K562 (cell line): Measurements from ENCODE around the gene HCRT. TPM values are rescaled to one million over a fixed set of nuclear protein-coding genes. Genes with fewer than 3 reads are reported as not detected.
"Not testable (repeated sequence)": the region's sequence is repeated elsewhere in the genome, so short reads cannot be mapped to it uniquely, and the experiment has no call there.

Experiments used
- ATAC-seq: fragments of 200-7000 bp; cut with Tn5 transposase; 3 replicates; pipeline ENCODE4 v1.9.1; 2020; ENCODE audit warnings: moderate library complexity
- BruUV-seq: library from RNA; stranded (reverse); fragments of 400-500 nt; replicated peaks from 2 replicates; lab custom pipeline; 2021; lab: Mats Ljungman, UMichigan
- CTCF ChIA-PET: fragments of 300-600 bp; formaldehyde crosslinking; extraction: SDS; loops from one replicate; lab custom pipeline; 2021; ENCODE audit warnings: low intra/inter-chr PET ratio; lab: Yijun Ruan, JAX
- POLR2A ChIA-PET: fragments of 300-600, 350-650 bp; sonication (Branson Sonifier 250); formaldehyde crosslinking; extraction: SDS; loops from one replicate; lab custom pipeline; 2021; ENCODE audit warnings: antibody characterized with exemption, inconsistent platforms; lab: Yijun Ruan, JAX
- DNase-seq, 4 experiments: peaks; one replicate each; pipeline versions ENCODE4 v3.0.0 to v3.0.0-alpha.2; 2011 to 2018; ENCODE audit warnings: low spot score in 3 of 4, mixed read lengths in 3 of 4; ENCODE audit errors: extremely low read depth in 1 of 4
- FAIRE-seq: peaks from 2 replicates; lab custom pipeline; 2011; peaks lifted over from hg19 to GRCh38; lab: Jason Lieb, UNC
- H2AFZ ChIP-seq: 2 replicates; pipeline ENCODE4 v1.6.0; 2011; ENCODE audit warnings: low read depth, low read length, control low read depth, inconsistent platforms
- H3K27ac ChIP-seq: fragments of 200-600 bp; 3 replicates; pipeline ENCODE4 v1.8.0; 2011; ENCODE audit warnings: low read depth, mild to moderate bottlenecking, control low read depth, inconsistent platforms, low read length, moderate library complexity, mixed read lengths; ENCODE audit errors: extremely low read depth
- H3K27me3 ChIP-seq, 2 experiments: fragments of 300-600 bp in 1 of 2; 2 replicates in 1 of 2; 3 replicates in 1 of 2; pipeline versions ENCODE4 v1.6.0 to v1.8.0; 2011; ENCODE audit warnings: inconsistent platforms in 2 of 2, low read length in 2 of 2, mild to moderate bottlenecking in 1 of 2, mixed read lengths in 1 of 2, moderate library complexity in 1 of 2; ENCODE audit not compliant: control insufficient read depth in 2 of 2, insufficient read depth in 2 of 2
- H3K36me3 ChIP-seq: fragments of 300-600 bp; 3 replicates; pipeline ENCODE4 v1.8.0; 2011; ENCODE audit warnings: mild to moderate bottlenecking, low read length, inconsistent platforms; ENCODE audit not compliant: control insufficient read depth, insufficient read depth
- H3K4me1 ChIP-seq, 2 experiments: fragments of 200-600 bp in 1 of 2; replicated peaks in 1 of 2; 2 replicates in 1 of 2; 3 replicates in 1 of 2; pipeline versions ENCODE4 v1.5.1 to v1.8.0; 2011; ENCODE audit warnings: inconsistent platforms in 2 of 2, low read length in 2 of 2, mild to moderate bottlenecking in 1 of 2, mixed read lengths in 1 of 2, moderate library complexity in 1 of 2; ENCODE audit not compliant: control insufficient read depth in 2 of 2, insufficient read depth in 2 of 2
- H3K4me2 ChIP-seq: 2 replicates; pipeline ENCODE4 v1.6.1; 2011; ENCODE audit warnings: low read length, control low read depth, inconsistent platforms, mixed read lengths; ENCODE audit not compliant: insufficient read depth
- H3K4me3 ChIP-seq: fragments of 200-600 bp; sonication (generic), shearing (Covaris generic); 2 replicates; pipeline ENCODE4 v1.5.1; 2016; ENCODE audit warnings: control low read depth, inconsistent platforms
- H3K79me2 ChIP-seq: fragments of 200-600 bp; 3 replicates; pipeline ENCODE4 v1.8.0; 2011; ENCODE audit warnings: low read length, inconsistent platforms; ENCODE audit not compliant: control insufficient read depth, insufficient read depth
- H3K9ac ChIP-seq, 2 experiments: 2 replicates each; pipeline versions ENCODE4 v1.6.0 to v1.6.1; 2011; ENCODE audit warnings: low read depth in 2 of 2, low read length in 2 of 2, control low read depth in 1 of 2, inconsistent platforms in 1 of 2, mild to moderate bottlenecking in 1 of 2, mixed read lengths in 1 of 2; ENCODE audit not compliant: insufficient read depth in 1 of 2
- H3K9me1 ChIP-seq: one replicate; pipeline ENCODE4 v1.6.0; 2011; ENCODE audit warnings: inconsistent platforms, mild to moderate bottlenecking, low read length, moderate library complexity; ENCODE audit not compliant: control insufficient read depth, insufficient read depth
- H3K9me3 ChIP-seq: replicated peaks from 2 replicates; pipeline ENCODE4 v1.5.1; 2011; ENCODE audit warnings: low read depth, low read length, inconsistent platforms; ENCODE audit not compliant: control insufficient read depth, insufficient read depth
- H4K20me1 ChIP-seq: replicated peaks from 2 replicates; pipeline ENCODE4 v1.6.1; 2011; ENCODE audit warnings: low read length, inconsistent platforms, mixed read lengths; ENCODE audit not compliant: control insufficient read depth, insufficient read depth
- ADNP ChIP-seq: fragments of 200-800 bp; sonication (Bioruptor generic); IDR thresholded peaks from 2 replicates; pipeline ENCODE4 v1.6.1; 2016; ENCODE audit warnings: missing genetic modification characterization, missing compliant biosample characterization
- BDP1 ChIP-seq: IDR thresholded peaks from 3 replicates; pipeline ENCODE4 v1.6.1; 2011; ENCODE audit not compliant: insufficient read length, insufficient read depth
- CBX1 ChIP-seq: sonication (generic); IDR thresholded peaks from 2 replicates; pipeline ENCODE4 v1.6.1; 2016; ENCODE audit warnings: antibody characterized with exemption, low read depth, mild to moderate bottlenecking
- CEBPB ChIP-seq: fragments of 450-650 bp; IDR thresholded peaks from 2 replicates; pipeline ENCODE4 v1.6.1; 2016; ENCODE audit warnings: missing genetic modification characterization, missing compliant biosample characterization
- CEBPG ChIP-seq, 3 experiments: fragments of 200-800 bp in 1 of 3; sonication (Bioruptor generic) in 1 of 3; sonication (generic) in 1 of 3; formaldehyde crosslinking in 1 of 3; IDR thresholded peaks in 2 of 3; conservative IDR thresholded peaks in 1 of 3; 2 replicates each; pipeline versions ENCODE4 v1.6.1 to v1.8.0; 2016 to 2022; ENCODE audit warnings: missing compliant biosample characterization in 2 of 3, missing genetic modification characterization in 2 of 3, mild to moderate bottlenecking in 1 of 3, missing genetic modification reagents in 1 of 3
- FOXA3 ChIP-seq, 2 experiments: fragments of 450-650 bp in 1 of 2; sonication (generic) in 1 of 2; formaldehyde crosslinking; IDR thresholded peaks in 1 of 2; conservative IDR thresholded peaks in 1 of 2; 2 replicates each; pipeline versions ENCODE4 v1.4.0 to v1.8.0; 2020 to 2022; ENCODE audit warnings: mild to moderate bottlenecking in 2 of 2, missing genetic modification reagents in 1 of 2
- MCM2 ChIP-seq: fragments of 450-650 bp; IDR thresholded peaks from 2 replicates; pipeline ENCODE4 v1.6.1; 2017; ENCODE audit warnings: low read depth, mild to moderate bottlenecking
- MEF2A ChIP-seq: IDR thresholded peaks from 2 replicates; pipeline ENCODE4 v1.6.1; 2011; ENCODE audit warnings: low read depth, mild to moderate bottlenecking, low read length, moderate library complexity; ENCODE audit not compliant: control insufficient read depth
- NFIC ChIP-seq: fragments of 450-650 bp; IDR thresholded peaks from 2 replicates; pipeline ENCODE4 v1.6.1; 2017; ENCODE audit warnings: mild to moderate bottlenecking, inconsistent platforms
- RUNX1 ChIP-seq: sonication (generic); IDR thresholded peaks from 2 replicates; pipeline ENCODE4 v1.6.1; 2016; ENCODE audit warnings: antibody characterized with exemption, low read depth
- SRSF9 ChIP-seq: fragments of 200-400 bp; formaldehyde crosslinking; IDR thresholded peaks from 2 replicates; pipeline ENCODE4 v1.6.1; 2017; ENCODE audit warnings: low read depth, low read length, borderline replicate concordance
- XRCC3 ChIP-seq: fragments of 450-650 bp; IDR thresholded peaks from 2 replicates; pipeline ENCODE4 v1.6.1; 2017; ENCODE audit warnings: mild to moderate bottlenecking, moderate library complexity
- ZNF780A ChIP-seq: fragments of 250-450 bp; sonication (Bioruptor Pico); IDR thresholded peaks from 2 replicates; pipeline ENCODE4 v1.5.0; 2021; ENCODE audit warnings: mild to moderate bottlenecking
- ZSCAN29 ChIP-seq: fragments of 450-650 bp; IDR thresholded peaks from 2 replicates; pipeline ENCODE4 v1.6.1; 2017
- WGBS: fragments of 100-300 bp; shearing (Covaris generic); methylation state at CpG from one replicate; pipeline ENCODE4 v1.1.6; 2016; ENCODE audit warnings: low coverage, mixed read lengths; ENCODE audit not compliant: insufficient coverage; ENCODE audit errors: missing lambda C conversion rate; 5-methylcytosine and 5-hydroxymethylcytosine counted together
- in situ Hi-C: fragments of 300-500 bp; cut with MboI; formaldehyde crosslinking; loops from 4 replicates; pipeline ENCODE4 v1.15.0; 2018; ENCODE audit warnings: inconsistent platforms, mixed read lengths
- intact Hi-C: fragments of 100-400 bp; cut with micrococcal nuclease; formaldehyde crosslinking; loops from 2 replicates; pipeline ENCODE4 v1.14.2; 2022
- polyA plus RNA-seq, 8 experiments: library from polyadenylated mRNA; depleted of rRNA in 4 of 8; stranded (reverse) in 5 of 8; unstranded in 3 of 8; fragments of >200 nt; fragmentation: Nextera tagmentation in 2 of 8; fragmentation: Illumina TruSeq in 1 of 8; extraction: Ambion mirVana in 2 of 8; extraction: Trizol in 1 of 8; gene quantifications; 2 replicates each; pipeline versions ENCODE4 v1.2.1 to v1.2.3, GENCODE V29; 2011 to 2014; ENCODE audit warnings: inconsistent platforms in 1 of 8, missing spikeins in 1 of 8
- total RNA-seq, 7 experiments: library from RNA; depleted of rRNA in 6 of 7; stranded (reverse); fragments of >200 nt in 6 of 7; fragmentation: Illumina TruSeq in 2 of 7; extraction: Trizol in 2 of 7; gene quantifications; 2 replicates each; pipeline versions ENCODE4 v1.2.1 to v1.2.3, GENCODE V29; 2011 to 2021; ENCODE audit warnings: low replicate concordance in 1 of 7
- TF ChIP-seq, protein P1 (sequence below): sonication (generic); formaldehyde crosslinking; IDR thresholded peaks from 2 replicates; pipeline ENCODE4 v1.8.0; 2022; ENCODE audit warnings: missing genetic modification reagents, mild to moderate bottlenecking, borderline replicate concordance

The HCRT gene
- total and polyA plus RNA-seq, 9 of the 15 experiments (the other 6 are each of a cell fraction or from before 2014, with no cell fraction given): not detected

GRCh38 chr17:42140690-42141089 lies 44.6 kb downstream of the HCRT start:
- WGBS: 98% methylated on average over 7 of the region's 7 CpGs
- H3K27ac ChIP-seq; BruUV-seq; H3K9ac ChIP-seq; intact Hi-C loops; H3K4me3 ChIP-seq; FAIRE-seq; H3K9me3 ChIP-seq; H3K4me2 ChIP-seq; CTCF ChIA-PET; in situ Hi-C loops; H2AFZ ChIP-seq; H3K27me3 ChIP-seq; ATAC-seq; H3K9me1 ChIP-seq; DNase-seq; TF ChIP-seq CEBPG (CRISPR knock-in tag; IDR thresholded peaks at IDR 0.05): not testable (repeated sequence)
- TF ChIP-seq CEBPG (tag; conservative IDR thresholded peaks at IDR 0.05 in 1 of 2, IDR thresholded peaks at IDR 0.05 in 1 of 2): peak in 1 of 2 experiments; percentile 33; a peak in 1 of 4 replicates
- TF ChIP-seq CEBPB (tag): peak; percentile 47
- Histone ChIP-seq H3K4me1 (peaks cover 6 to 10% of the 10 kb centered on the region in 2 experiments; a peak in 3 of 5 replicates), H3K79me2 (peaks cover 73% of the 10 kb centered on the region), H4K20me1 (peaks cover 14% of the 10 kb centered on the region; the same call in 1 of the 2 replicates), H3K36me3 (peaks cover 72% of the 10 kb centered on the region)
- POLR2A ChIA-PET: interaction anchor here (0.5 to 0.6 kb wide), 2 partner anchors 259 to 447 kb away, joined by 3 read pairs; no protein-coding TSS in a partner anchor

GRCh38 chr17:42138749-42139492 lies 46.3 kb downstream of the HCRT start:
- CTCF ChIA-PET: no interaction called here
- TF ChIP-seq SRSF9 (no peak), ADNP (tag) (no peak), MCM2 (no peak), BDP1 (no peak), ZNF780A (CRISPR knock-in tag) (no peak), FOXA3 (CRISPR knock-in tag; conservative IDR thresholded peaks at IDR 0.05 in 1 of 2, IDR thresholded peaks at IDR 0.05 in 1 of 2) (no peak), CBX1 (no peak), MEF2A (no peak), RUNX1 (no peak), XRCC3 (no peak), NFIC (no peak), ZSCAN29 (no peak)
- TF ChIP-seq, protein P1, sequence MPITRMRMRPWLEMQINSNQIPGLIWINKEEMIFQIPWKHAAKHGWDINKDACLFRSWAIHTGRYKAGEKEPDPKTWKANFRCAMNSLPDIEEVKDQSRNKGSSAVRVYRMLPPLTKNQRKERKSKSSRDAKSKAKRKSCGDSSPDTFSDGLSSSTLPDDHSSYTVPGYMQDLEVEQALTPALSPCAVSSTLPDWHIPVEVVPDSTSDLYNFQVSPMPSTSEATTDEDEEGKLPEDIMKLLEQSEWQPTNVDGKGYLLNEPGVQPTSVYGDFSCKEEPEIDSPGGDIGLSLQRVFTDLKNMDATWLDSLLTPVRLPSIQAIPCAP: no peak

More at GRCh38 chr17:42138749-42139492, 46.3 kb downstream of the HCRT start:
- Histone ChIP-seq H3K27me3 (no peaks in the 10 kb centered on the region), H3K79me2 (peaks cover 80% of the 10 kb centered on the region), H3K9ac (peak overlapping the region in 1 of 2 experiments; percentile 84; a peak in 2 of 4 replicates), H3K4me3 (no peak overlapping the region), H3K4me2 (no peak overlapping the region), H3K27ac (no peak overlapping the region), H2AFZ (no peak overlapping the region), H3K4me1 (peaks cover 9 to 11% of the 10 kb centered on the region in 2 experiments; a peak in 3 of 5 replicates), H3K9me3 (no peaks in the 10 kb centered on the region), H3K36me3 (peaks cover 80% of the 10 kb centered on the region), H3K9me1 (no peaks in the 10 kb centered on the region), H4K20me1 (peaks cover 10% of the 10 kb centered on the region; the same call in 1 of the 2 replicates)
- ATAC-seq (0 out of 3 replicates have a peak, but pooled peaks have one; percentile 19), DNase-seq (no peak), FAIRE-seq (peak; percentile 59)
- no TSS peak for BruUV-seq
- in situ Hi-C loops: no loop called here
- intact Hi-C loops: no loop called here
- WGBS: 77% methylated on average over 7 of the region's 7 CpGs
- POLR2A ChIA-PET: interaction anchor here (1.2 to 1.9 kb wide), 3 partner anchors 11 to 18 kb away, joined by 4 to 8 read pairs (median 6); partner anchors contain the start of gene KAT2A
